Daoy (cell line): ENCODE measurements around the gene SCLY. TPM values are rescaled to one million over a fixed set of nuclear protein-coding genes. Genes with fewer than 3 reads are reported as not detected.
"Not testable (repeated sequence)": the region's sequence is repeated elsewhere in the genome, so short reads cannot be mapped to it uniquely, and the experiment has no call there.

Experiments used
- DNase-seq: peaks from one replicate; pipeline ENCODE4 v3.0.0-alpha.2; 2015; ENCODE audit warnings: low read depth
- total RNA-seq: library from RNA; depleted of rRNA; stranded (reverse); fragments of >200 nt; shearing (Covaris generic); gene quantifications from 2 replicates; pipeline ENCODE4 v1.2.3, GENCODE V29; 2014

Gene SCLY
- total RNA-seq, 1 experiment from 2014 or later = 29.7 TPM

DNA sequence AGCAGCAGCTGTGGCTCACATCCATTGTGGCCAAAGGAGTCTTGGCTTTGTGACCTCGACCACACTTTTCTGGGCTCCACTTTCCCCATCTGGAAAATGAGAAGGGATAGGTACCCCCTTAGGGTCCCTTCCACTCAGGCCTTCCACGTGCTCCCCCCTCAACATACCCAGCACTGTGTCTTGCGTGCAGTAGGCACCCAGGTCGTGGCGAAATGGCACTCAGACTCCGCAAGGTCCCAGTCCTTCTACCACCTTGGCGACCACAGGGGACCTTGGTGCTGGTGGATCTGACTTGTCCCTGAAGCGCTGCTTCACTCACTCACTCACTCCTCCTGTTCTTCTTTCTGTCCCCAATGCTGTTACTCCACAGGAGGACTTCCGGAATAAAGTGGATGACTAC is 19.9 kb upstream of the SCLY start:
- no peak for DNase-seq

DNA sequence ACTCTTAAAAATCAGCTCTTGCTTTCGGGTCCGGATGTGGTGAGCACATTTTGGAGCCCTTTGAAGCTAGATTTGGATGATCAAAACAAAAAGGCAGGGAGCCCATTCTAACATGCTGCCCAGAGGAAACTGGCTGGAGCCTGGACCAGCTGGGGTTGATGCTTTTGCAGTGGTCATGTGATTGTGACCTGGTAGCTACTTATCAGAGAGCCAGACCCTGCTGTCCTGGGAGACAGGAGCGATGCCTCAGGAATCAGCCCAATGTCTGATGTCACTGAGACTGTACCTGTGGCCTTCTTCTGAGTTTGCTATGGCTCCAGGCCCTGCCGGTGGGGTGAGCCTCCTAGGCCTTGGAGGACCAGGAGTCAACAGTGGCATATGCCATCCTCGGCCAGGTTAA is 18.7 kb upstream of the SCLY start:
- no peak for DNase-seq

DNA sequence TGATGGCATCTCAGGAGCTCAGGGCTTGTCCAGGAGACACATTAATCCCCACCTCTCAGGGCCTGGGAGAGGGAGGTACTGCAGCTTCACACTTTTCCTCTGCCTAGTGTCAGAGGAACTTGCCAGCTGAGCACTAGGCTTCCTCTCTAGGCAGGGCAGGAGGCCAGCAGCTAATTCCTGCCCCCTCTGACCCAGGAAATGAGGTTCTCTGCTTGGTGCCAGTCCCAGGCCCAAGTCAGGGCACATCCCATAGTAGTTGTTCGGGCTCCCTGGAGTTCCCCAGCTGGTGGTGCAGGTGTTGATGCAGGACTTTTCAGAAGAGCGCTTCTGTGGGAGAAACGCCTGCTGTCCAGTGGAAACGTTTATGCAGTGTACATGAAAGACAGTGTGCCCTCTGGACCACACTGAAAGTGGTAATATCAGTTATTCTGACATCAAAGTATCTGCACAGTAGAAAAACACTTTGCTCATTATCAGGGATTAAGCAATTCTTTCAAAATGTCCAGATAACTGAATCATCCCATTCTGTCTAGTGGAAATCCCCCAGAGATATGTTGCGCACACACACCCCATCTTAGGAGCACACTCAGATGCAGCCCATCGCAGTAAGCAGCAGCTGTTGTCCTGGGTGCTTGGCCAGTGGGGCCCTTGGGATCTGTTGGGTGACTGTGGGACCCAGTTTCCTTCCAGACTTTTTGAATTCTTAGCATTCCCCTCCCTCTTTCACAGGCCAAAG is 17.8 kb upstream of the SCLY start:
- no peak for DNase-seq

DNA sequence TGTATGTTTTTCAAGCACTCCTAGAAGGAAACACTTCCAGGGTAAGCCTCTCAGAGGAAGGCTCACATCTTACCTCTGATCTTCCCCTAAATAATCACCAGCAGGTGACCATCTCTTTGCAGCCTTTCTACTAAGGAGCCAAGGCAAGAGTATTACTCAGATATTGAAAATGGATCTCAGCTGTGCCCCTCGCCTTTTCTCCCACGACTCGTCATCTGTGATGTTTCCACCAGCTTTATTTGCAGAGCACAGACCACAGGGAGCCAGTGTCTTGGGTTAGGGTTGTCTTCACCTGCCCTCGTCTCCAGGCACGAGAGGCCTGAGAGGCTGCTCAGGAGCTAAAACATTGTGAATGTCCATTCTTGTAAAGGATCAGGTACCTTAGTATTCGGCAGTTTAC is 16.9 kb upstream of the SCLY start:
- DNase-seq = no peak

DNA sequence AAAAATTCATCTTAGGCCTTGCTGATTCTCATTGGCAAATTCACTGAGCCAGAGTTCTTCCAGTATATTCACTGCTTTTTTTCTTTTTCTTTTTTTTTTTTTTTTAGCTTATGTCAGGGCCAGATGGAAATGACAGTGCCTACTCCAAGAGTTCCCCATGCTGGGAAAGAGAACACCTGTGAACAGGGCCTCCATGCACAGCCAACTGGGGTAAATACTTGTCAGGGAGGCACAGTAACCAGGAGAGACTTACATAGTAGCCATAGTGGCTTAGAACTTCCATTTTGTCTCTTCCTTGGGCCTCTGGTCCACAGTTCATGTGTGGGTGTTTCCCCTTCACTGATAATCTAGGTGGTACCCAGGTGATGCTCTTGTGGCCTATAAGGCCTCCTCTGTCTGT is 15.2 kb upstream of the SCLY start:
- DNase-seq = no peak

DNA sequence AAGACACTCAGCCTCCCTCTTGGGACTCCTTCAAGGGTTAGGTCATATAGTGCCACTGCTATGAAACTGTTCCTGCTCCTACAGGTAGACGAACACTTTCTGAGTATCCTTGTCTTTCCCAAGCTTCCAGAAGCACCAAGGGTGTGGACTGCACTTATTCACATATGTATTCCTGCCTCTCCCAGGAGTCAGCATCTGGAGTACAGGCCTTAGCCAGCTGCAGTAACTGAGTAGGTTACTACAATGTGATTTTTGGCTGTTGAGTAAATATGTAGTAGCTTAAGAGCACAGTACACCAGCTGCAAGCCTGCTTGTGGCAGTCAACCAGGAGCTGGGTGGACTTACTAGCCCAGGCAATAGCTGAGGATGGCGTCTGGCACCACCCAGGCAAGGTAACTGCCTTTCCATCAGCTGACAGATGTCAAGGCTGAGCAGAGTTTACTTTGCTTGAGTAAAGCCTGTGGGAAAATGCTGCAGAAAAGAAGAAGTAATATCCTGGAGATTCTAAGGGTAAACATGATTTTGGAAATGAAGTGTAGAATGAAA is 14.0 kb upstream of the SCLY start:
- DNase-seq = no peak

DNA sequence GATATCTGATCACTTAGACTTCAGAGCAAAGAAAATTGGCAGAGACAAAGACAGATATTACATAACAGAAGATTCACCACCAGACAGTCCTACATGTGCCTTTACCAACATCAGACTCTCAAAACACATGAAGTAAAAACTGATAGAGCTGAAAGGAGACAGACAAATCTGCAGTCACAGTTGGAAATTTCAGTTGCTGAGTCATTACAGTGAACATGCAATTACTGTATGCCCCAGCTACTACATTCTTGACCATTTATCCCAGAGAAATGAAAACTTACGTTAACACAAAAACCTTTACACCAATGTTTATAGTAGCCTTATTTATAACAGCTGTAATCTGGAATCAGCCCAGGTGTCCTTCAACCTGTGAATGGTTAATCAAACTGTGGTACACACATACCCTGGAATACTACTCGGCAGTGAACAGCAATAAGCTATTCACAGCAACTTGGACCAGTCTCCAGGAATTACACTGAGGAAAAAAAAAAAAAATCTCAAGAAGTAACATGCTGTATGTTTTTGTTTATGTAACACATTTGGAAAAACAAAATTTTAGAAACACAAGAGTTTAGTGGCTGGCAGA is 7.5 kb upstream of the SCLY start:
- no peak for DNase-seq

DNA sequence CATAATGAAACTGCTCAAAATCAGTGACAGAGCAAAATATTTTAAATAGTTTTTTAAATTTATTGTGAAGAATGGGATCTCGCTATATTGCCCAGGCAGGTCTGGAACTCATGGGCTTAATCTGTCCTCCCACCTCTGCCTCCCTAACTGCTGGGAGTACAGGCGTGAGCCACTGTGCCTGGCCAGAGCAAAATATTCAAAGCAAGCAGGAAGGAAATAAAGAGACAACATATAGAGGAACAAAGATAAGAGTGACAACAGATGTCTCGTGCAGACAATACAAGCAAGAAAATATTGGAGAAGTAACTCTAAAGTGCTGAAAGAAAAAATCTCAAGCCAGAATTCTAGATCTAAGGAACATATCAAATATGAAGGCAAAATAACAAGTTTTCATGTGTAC is 5.0 kb upstream of the SCLY start:
- no peak for DNase-seq

DNA sequence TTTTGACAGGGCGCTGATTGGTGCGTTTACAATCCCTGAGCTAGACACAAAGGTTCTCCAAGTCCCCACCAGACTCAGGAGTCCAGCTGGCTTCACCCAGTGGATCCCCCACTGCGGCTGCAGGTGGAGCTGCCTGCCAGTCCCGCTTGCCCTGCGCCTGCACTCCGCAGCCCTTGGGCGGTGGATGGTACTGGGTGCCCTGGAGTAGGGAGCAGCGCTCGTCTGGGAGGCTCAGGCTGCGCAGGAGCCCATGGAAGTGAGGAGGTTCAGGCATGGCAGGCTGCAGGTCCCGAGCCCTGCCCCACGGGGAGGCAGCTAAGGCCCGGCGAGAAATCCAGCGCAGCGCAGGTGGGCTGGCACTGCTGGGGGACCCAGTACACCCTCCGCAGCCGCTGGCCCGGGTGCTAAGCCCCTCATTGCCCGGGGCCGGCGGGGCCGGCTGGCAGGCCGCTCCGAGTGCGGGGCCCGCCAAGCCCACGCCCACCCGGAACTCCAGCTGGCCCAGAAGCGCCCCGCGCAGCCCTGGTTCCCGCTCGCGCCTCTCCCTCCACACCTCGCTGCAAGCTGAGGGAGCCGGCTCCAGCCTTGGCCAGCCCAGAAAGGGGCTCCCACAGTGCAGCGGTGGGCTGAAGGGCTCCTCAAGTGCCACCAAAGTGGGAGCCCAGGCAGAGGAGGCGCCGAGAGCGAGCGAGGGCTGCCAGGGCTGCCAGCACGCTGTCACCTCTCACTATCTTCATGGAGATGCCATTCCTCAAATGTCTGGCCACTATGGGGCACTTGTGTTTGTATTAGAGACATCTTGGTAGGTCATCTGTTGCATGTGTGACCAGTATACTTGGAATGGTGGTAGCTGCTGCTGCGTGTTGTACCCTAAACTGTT is 2.9 kb upstream of the SCLY start:
- not testable (repeated sequence) for DNase-seq

DNA sequence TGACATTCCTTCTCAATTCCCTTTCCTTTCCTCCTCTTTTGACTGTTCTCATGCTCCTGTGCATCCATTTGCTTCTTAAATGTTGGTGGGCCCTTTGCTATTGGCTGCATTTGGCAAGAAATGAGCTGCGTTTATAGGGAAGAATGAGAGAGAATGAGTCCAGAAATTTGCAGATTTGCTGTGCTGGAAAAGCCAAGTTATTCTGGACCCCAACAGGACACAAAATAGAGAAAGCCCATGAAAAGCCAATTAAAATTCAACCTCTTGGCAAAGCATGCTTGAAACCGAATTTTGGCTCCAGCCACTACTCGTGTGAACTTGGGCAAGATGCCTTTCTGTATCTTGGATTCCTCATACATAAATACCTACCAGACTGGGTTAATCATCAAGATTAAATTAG is 1.3 kb upstream of the SCLY start:
- no peak for DNase-seq

DNA sequence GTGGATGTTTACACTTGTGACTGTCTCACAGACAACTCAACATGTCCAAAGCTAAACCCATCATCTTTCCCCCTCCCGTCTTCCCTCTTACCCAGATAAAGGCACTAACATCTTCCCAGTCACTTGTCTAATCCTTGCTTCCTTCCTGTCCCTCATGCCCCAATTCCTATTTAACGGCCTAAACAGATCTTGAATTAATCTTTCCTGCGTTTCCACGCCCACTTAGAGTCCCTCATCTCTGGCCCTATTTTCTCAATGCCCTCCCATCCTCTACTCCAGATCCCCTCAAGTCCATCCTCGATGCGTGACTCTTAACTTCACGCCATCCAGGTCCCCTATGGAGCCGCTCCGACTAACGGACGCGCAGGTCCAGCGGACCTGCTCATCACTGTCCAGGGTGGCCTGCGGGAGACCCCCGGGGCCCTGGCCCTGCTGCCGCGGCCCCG is 682 bp upstream of the SCLY start:
- DNase-seq = peak; percentile 28

DNA sequence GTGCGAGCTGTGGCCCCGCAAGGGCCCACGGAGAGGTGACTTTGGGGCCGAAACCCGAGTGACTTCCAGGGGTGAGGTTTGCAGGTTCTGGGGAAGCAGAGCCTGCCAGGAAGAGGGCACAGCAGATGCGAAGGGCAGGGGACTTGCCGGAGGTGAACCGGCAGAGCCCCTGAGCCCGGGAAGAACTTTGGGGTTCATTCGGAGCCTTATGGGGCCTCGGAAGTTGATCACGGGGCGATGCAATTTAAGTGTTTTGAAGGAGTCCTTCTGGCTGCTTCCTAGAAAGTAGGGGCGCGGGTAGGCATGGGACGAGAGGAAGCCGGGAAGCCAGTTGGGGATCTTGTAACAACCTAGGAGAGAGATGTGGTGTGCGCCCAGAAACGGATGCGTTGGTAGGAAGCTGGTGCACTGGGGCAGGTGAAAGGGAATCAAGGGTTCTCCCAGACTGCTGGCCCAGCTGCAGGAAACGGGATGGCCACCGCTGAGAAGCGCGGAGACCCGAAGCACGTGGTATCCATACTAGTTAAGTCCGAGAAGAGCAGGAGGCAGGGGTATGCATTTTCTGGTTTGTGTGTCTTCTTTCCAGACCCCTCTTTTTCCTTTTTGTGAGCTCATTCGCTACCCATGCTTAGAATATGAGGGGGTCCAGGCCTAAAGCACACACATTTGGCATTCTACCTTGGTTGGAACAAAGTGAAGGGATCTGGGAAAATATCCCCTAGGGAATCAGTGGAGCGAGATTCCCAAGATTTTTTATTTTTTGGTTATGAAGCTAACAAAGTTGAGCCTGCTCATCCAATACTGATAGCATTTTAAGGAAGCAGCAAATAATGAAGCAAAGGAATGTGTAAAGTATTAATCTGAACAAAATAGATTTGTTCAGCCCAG is 758 bp downstream of the SCLY start:
- peak; percentile 71 for DNase-seq

DNA sequence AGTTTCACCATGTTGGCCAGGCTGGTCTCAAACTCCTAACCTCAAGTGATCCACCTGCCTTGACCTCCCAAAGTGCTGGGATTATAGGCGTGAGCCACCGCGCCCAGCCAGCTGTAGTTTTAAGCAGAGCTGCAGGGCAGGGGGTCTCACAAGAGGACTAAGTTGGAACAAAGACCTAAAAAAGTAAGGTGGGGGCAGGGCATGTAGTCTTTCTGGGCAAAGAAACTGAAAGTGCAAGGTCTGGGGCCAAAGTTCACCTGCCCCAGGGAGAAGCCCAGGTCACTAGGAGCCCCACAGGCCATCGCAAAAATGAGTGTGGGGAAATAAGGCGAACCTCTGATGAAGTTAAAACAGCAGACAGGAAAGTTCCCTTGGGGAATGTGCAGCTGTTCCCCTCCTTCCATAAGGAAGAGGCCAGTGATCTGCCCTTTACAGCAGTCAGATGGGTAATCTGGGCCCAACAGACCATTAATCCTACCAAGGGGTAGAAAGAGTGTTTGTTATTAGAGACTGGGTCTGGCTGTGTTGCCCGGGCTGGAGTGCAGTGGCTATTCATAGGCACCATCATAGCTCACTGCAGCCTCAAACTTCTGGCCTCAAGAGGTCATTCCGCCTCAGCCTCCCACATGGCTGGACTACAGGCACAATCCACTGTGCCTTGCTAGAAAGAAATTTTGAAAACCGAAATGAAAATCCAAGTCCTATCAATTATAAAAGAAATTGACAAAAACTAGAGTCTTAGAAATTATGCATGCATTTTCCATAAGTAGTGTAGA is 2.8 kb downstream of the SCLY start:
- DNase-seq = no peak

DNA sequence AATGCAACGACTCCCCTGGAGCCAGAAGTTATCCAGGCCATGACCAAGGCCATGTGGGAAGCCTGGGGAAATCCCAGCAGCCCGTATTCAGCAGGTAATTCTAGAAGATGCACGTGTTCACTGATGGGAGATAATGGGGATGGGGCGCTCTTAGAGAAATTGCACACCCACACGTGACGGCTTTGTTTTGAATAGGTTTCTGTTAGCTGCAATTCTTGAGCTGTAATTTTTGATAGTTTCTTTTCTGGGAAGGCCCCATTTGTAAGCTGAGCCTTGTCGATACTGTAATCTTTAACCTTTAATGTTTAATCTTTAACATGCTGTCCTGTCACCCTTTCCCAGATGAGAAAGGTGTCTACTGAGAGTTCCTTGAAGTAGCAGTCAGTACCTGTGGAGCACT is 3.6 kb downstream of the SCLY start:
- DNase-seq = no peak

DNA sequence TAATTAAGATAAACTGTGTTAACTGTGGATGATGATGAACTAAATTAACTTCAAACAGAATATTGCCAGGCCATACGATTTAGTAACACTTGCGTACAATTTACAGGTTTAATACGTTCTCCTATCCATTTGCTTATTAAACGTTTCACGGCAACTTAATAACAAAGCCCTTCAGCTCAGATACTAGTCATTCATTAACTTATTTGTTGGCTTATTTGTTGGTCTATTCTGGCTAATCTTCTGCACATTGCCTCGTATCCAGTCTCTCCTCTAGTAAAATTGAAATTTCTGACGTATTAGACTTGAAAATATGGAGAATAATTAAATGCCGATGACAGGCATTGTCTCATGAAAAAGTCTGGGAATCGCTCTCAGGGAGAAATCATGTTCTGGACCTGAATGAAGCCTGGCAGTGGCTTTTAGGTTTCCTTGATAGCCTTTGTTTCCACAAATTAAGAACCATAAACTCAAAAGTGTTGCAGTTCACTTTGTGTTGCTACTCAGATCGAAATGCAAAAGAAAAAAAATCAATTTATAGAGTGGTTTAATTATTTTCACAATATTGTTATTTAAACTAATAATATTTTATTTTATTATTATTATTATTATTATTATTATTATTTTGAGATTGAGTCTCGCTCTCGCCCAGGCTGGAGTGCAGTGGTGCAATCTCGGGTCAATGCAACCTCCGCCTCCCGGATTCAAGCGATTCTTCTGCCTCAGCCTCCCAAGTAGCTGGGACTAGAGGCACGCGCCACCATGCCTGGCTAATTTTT is 4.5 kb downstream of the SCLY start:
- no peak for DNase-seq

DNA sequence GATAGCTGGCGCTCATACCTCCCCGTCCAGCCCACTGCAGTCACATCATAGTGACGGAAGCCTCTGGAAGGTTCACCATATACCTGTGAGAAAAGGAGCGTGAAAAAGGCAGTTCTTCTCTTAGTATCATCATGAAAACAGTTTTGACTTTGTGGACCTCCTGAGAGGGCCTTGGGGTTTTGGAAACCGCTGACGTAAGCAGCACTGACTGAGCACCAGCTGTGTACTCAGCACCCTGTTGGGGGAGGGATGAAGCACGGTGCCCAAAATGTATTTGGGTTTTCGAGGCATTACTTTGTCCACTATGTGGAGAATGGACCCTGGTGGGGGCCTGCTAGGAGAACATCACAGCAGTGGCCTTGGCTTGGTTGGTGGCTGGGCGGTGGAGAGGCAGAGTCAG is 5.4 kb downstream of the SCLY start:
- no peak for DNase-seq

DNA sequence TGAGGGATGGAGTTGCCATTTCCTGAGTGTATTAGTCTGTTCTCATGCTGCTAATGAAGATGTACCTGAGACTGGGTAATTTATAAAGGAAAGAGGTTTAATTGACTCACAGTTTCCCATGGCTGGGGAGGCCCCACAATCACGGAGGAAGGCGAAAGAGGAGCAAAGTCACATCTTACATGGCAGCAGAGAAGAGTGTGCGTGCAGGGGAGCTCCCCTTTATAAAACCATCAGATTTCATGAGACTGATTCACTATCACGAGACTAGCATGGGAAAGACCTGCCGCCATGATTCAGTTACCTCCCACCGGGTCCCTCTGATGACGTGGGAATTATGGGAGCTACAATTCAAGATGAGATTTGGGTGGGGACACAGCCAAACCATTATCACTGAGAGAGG is 5.9 kb downstream of the SCLY start:
- DNase-seq = not testable (repeated sequence)

DNA sequence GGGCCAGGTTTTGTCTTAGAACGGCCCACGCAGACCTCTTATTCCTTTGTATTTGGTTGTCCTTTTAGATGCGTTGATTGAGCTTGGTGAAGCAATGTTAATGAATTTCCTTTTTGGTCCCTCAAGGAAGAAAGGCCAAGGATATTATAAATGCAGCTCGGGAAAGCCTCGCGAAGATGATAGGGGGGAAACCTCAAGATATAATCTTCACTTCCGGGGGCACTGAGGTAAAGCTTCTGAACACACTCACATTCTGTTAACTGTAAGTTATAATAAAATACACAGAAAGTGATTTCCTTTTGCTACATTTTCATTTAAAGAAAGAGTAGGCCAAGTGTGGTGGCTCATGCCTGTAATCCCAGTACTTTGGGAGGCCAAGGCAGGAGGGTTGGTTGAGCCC is 7.1 kb downstream of the SCLY start:
- no peak for DNase-seq

DNA sequence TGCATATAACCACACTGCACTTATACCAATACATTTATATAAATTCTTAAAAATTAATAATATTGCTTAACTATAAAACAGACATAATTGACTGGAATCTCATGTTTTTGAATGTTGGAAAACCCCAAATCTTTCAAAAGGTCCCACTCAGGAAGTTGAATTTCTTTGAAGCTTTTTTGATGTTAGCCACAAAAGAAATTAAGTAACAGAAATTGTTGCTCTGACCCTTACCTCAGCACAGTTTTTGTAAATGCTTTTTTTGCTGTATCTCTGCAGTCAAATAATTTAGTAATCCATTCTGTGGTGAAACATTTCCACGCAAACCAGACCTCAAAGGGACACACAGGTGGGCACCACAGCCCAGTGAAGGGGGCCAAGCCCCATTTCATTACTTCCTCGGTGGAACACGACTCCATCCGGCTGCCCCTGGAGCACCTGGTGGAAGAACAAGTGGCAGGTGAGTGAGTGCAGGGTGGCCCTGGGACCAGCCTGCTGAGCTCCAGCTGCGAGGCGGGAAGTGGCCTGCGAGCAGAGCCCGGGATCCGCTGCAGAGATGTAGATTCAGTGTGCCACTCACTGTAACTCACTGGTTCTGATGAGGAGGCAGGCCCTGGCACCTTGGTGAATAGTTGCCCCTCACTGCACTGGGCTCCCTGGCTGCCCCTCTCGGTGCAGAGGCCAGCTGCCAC is 8.4 kb downstream of the SCLY start:
- no peak for DNase-seq
